NCI-H446 treated with DMSO at 0.1 percent for 48 hours (cell line): ENCODE data around the gene EVC.
A peak's percentile ranks its signal among the peaks of the same experiment; 100 is the strongest.
"Not testable (repeated sequence)": the region's sequence is repeated elsewhere in the genome, so short reads cannot be mapped to it uniquely, and the experiment has no call there.

Experiments used
- DNase-seq: peaks from one replicate; lab custom pipeline; 2025; lab: John Stamatoyannopoulos, UW

The EVC gene

DNA sequence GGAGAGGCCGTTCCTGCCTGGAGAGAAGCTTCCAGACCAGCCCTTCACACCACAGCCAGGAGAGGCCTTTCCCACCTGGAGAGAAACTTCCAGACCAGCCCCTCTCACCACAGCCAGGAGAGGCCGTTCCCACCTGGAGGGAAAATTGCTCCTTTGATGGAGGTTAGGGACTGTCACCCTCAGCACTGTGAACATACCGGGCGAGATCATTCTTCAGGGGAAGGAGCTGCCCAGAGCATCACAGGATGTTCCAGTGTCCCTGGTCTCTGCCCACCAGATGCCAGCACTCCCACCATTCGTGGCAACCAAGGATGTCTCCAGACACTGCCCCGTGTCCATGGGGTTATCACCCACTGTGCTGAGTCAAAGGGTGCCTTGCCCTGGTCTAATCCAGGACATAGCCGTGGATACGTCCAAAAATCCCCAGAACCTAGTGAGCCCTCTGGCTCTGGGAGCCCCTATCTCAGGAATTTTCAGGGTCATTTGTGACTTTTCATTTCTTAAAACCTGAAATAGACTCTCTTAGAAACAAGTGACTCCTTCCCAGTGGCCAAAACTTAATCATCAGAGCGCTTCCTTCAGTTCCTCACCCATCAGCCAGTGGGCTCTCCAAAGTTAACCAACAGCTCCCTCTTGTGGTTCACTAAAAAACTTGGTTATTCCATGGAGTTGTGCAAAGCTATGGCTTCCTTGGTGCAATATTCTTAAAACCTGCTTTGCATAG is 101.7 kb downstream of the EVC start:
- peak; percentile 3 for DNase-seq

DNA sequence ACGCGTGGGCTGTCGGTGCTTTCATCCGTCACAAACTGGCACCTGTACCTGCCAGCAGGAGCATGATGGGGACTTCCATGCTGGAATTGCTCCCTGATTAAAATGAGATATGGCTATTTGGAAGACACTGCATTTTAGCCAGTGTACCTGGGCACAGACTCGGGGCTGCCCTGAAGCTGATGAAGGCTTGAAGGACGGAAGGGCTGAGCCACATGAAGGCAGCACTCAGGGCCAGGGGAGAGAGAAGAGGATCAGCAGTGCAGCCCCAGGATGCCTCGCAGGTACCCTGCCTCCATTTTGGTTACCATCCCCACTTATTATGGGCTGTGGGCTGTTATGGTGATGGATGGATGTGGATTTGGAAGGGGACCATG is 102.9 kb downstream of the EVC start:
- DNase-seq, result no peak

DNA sequence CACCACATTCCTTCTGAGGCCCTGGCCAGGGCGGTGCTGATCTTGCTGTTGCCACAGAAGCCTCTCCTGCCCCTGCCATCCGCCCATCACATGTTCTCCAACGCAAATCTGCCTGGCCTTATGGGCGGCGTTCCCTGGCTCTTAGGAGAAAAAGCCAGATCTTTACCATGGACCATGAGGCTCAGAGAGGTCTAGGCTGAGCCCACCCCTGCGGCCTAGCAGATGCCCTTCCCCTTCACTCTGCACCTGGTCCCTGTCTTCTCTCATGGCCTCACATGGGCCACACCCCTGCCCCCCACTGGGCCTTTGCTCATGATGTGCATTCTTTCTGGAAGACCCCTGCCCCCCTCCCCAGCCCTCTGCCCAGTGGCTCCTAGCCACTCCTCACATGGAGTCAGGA is 103.4 kb downstream of the EVC start:
- no peak for DNase-seq

DNA sequence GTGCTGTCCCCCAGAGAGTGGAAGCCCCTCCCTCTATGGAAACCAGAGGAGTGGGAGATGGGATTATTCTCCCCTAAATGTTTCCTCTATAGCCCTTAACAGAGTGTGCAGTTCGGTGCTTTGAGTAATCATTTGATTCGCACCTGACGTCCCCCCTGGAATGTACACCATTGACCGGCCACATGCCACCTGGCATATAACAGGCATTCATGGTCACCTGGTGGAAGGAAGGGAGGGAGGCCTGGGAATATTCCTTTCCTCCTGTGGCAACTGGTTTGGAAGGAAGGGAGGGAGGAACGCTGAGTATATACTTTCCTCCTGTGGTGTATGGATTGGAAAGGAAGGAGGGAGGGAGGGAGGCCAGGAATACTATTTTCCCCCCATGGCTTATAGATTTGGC is 104.6 kb downstream of the EVC start:
- no peak for DNase-seq

DNA sequence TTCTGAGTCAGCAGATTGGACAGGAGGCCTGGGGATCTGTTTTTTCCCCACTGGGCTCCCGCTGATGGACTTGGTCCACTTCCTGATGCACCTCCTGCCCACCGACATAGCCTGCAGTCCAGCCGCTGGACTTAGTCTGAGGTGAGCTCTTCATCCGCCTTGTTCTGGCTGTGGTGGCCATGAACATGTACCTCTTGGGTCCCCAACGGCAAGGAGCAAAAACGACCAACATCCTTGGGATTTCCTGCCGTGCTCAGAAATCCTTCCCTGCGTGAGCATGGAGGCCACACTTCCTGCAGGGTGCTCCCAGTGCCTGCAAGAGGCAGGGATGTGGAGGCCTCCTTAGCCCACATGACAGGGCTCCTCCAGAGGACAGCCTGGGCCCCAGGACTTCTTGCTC is 105.1 kb downstream of the EVC start:
- DNase-seq, result no peak

DNA sequence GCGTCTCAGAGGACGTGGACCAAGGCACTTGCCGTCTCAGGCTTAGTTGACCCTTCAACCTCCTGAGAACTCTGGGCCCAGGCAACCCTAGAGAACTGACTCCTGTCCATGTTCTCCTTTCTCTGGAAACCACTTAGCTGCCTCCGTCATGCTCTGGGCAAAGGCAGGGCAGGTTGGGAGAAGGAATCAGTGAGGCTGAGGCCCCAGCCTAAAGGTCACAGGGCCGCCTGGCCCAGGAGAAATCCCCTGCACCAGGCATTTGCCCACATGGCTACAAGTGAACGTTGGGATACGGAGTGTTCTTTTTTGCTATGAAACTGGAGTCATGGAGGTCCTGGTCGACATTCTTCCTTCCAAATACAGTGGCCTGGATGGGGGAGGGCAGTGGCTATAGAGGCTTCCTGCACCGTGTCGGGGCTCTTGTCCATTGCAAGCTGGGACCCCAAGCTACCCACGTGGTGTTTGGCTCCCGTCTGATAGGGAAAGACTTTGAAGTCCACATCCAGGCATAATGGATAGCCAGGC is 105.9 kb downstream of the EVC start:
- no peak for DNase-seq

DNA sequence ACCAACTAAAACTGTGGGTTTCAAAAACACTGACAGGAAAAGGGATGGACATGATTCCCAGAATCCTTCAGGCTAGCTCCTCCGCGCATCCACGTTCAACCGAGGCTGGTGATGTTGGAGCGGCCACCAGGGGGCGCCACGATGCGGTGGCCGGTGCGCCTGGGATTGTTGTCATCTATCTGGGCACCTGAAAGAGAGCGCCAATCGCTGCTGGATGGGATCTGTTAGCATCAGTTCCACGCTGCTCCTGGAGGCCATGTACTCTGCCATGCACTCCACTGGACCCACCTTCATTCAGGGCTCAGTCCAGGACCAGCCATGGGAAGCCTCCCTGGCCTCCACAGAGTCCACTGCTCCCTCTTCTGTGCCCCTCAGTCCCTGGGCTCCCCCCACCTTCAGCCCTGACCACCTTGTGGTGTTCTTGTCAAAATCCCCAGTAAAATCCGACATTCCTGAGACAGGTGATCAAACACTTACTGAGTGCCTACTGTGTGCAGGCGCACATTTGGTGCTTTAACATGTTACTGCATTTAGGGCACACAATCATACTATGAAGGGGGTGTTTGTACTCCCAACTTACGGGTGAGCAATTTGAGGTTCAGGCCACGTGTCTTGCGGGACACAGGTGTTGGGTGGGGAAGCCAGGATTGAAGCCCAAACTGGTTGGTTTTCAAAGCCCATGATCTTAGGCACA is 110.8 kb downstream of the EVC start:
- no peak for DNase-seq

DNA sequence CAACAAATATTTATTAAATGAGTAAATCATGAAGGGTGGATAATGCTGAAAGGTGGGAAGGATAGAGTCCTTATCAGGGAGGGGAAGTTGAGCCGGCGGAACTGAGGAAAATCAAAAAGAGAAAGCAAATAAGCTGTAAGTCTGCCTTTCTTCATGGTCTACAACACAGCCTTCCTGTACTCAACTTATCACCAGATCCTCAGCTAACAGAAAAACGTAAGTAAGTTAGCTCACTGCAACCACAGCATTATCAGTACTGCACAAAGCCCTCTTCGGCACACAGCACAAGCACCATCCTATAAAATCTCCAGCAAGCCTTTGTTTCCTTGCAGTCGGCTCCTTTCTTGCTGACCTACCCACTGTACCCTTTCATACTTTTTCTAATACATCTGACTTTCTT is 111.6 kb downstream of the EVC start:
- DNase-seq, result no peak

DNA sequence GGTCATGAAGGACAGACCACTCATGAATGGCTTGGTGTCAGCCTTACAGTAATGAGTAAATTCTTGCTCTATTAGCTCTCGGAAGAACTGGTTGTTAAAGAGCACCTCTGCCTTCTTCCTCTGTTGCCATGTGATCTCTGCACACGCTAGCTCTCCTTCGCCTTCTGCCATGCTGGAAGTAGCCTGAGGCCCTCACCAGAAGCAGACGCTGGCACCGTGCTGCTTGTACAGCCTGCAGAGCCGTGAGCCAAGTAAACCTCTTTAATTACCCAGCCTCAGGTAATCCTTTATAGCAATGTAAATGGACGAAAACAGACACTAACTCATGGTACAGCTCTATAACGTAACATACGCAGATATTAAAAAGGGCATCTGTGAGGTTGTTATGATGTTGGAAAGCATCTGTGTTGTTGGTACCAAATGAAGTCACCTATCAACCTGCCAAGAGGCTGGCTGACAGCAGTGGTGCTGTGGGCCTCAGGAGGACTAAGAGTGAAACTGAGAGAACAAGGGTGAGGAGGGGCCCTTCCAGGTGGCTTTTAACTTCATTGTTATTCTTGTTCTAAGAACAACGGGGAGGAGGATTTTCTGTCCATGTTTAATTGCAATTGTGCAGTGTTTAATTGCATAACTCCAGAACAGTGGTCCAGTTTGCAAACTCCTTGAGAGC is 112.7 kb downstream of the EVC start:
- DNase-seq, result no peak

DNA sequence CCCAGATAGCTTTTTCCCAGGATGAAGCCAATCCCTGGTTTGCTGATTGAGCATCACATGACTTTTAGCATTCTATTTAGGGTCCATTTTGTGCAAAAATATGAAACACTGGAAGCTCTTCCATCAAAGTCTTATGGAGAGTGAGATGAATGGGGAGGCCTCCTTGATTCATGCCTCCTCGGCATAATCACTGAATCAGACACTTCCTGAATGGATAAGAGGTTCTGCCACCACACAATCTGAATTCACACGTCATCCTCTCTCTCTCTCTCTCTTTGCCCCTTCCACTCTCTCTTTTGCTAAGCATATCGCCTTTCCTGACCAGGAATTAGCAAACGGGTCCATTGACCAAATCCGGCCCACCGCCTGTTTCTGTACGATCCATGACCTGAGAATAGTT is 113.2 kb downstream of the EVC start:
- DNase-seq, result no peak

DNA sequence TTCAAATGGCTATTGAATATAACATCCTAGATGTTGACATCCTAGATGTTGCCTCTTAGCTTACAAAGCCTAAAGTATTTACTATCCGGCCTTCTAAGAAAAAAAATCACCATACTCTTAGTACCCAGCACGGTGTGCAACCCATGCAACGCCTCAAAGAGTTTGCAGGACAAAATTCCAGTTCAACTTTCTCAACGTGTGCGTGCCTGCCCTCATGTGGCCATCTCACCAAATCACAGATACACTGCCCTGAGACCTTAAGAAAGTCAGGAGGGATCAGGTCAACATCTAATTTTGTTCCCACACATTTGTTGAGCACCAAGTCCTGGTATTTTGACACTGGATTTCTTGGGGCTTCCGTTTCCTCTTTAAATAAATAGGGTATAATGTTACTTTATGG is 113.6 kb downstream of the EVC start:
- no peak for DNase-seq

DNA sequence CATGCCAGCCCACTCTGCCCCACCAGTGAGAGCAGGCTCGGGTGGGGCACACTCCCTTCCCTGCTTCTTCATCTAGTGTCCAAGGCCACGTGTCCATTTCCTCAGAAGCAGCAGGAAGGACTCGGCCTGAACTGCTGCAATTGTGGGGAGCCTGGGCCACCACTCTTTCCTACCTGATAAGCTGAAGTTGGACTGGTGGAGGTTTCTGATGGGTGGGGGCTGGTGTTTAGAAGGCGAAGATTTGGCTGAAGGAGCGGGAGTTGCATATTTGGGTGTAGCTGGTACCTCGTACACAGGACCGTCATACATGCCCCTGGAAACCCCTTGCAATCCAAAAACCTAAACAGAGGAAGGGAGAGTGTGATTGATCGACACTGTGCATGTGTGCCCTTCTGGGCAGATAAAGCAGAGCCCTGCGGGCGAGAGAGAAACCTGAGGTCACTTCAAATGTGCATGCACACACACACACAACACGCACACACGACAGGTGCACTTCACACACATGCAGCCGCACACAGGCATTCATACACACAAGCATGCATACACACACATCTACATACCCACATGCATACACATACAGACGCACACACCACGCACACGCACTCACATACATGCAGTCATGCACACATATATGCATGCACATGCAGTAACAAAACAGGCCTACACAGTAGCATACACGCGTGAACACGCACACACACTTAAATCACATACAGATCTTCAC is 114.5 kb downstream of the EVC start:
- no peak for DNase-seq

DNA sequence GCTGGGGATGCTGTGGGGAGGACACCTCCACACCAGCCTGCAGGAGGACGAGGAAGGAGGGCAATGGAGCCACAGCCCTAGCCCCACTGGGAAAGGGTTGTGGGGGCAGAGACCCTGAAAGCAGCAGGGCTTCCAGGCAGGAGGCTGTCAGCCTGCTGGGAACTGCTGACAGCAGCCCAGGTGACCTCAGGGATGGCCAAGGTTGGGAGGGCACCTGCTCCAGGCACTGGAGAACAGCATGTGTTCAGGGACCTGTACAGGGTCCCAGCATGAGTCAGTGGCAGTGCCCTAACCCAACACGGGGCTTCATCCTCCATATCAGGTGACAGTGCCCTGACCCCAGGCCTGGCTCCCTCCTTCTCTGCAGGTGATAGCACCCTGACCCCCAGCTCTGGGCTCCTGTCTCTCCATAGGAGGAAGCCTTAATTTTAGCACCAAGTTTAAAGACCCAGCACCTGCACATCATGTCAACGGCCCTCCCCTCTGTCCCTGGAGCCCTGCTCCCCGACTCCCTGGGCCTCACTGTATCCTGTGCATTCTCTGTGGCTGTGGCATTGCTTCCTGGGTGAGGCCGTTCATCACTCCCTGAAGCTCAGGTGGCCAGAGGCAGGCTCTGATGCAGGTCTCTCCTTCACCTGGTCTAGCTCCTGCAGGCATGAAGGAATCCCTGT is 115.6 kb downstream of the EVC start:
- DNase-seq, result no peak

DNA sequence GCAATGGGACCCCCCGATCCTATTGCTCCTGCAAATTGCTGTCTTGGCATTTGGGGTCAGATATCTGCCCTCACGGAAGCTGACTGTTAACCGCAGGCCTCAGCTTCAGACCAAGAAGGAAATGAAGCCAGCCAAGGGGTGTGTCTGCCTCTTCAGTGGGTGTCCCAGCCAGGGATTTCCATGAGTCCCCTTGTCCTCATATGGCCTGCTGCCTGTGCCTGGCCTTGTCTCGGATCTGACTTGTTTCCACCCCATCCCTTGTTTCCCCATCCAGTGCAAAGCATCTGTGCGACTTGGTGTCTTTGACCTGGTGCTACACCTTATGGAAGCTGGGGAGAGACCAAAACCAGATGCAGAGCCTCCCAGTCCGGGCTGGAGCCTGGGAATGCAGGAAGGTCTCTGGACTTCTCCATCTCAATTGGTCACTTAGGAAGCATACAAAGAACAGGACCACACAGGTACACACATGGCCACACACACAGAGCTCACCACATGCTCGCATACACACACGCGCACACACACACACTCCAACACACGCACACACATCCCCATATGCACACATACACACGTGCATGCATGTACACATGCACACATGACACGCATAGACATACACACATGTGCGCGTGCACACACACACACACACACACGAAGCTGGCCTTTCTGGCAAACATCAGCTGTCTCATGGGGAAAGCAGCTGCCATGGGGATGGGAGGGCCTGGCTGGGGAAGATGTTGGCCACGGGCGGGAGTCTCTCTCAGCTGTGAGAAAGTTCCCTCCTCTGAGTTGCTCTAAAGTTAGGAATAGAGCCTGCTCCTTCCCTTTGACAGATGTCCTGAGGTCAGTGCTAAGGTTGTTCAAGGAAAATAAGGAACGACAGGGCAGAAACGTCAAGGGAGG is 116.4 kb downstream of the EVC start:
- DNase-seq, result no peak

DNA sequence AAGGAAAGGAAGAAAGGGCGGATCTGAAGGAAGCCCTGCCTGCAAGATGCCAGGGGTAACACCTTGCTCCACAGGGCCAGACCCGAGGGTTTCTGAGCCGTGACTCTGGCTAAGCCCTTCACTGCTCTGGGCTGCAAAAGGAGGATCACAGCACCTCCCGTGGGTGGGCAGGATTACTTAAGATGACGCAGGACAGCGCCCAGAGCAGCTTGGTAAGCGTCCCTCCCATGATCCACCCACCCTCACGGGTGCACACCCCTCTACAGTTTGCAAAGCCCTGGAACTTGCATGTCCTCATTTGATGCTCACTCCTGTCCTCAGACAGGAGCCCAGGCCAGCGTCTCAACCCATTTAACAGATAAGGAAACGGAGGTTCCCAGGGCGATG is 117.0 kb downstream of the EVC start:
- no peak for DNase-seq

DNA sequence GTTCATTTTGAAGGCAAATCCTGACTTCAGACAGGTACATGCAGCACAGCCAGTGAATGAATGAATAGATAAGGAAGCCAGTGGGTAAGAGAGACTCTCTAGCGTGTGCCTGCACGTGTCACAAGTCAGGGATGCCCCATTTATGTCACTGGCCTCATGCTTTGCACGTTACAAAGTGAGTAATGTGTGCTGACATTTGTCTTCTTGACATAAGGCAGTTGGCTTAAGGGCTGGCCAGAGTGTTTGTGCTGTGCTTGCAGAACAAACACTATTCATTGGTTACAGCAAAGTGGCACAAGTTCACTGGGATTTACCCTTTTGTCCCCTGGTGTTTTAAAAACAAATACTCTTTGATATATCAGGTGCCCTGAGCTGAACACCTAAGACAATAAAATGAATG is 125.9 kb downstream of the EVC start:
- DNase-seq, result no peak

DNA sequence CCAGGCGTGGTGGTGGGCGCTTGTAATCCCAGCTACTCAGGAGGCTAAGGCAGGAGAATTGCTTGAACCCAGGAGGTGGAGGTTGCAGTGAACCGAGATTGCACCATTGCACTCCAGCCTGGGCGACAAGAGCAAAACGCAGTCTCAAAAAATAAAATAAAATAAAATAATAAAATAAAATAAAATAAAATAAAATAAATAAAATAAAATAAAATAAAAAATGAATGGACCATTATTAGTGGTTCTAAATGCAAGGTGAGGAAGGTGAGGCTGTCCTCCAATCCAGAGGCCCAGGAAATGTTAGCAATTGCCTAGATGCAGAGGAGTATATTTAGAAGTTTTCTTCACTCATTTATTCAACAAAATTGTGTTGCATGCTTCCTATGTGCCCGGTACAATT is 126.5 kb downstream of the EVC start:
- not testable (repeated sequence) for DNase-seq

DNA sequence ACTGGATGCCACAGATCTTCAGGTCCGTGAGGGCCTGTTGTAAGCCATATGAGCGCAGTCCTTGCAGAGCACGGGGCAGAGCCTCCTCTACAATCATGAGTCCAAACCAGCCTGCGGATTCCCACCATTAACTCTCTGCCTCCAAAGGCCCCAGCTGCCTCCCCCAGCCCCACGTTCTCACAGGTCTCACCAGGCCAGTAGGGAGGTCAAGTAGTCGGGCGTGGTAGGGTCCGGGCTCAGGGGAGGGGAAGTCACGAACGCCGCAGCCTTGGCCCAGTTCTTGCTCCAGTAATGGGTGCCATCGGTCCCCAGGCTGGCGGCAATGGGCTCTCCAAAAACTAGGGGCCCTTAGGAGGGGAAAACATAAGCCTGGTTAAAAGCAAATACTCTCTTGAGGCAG is 128.3 kb downstream of the EVC start:
- no peak for DNase-seq

DNA sequence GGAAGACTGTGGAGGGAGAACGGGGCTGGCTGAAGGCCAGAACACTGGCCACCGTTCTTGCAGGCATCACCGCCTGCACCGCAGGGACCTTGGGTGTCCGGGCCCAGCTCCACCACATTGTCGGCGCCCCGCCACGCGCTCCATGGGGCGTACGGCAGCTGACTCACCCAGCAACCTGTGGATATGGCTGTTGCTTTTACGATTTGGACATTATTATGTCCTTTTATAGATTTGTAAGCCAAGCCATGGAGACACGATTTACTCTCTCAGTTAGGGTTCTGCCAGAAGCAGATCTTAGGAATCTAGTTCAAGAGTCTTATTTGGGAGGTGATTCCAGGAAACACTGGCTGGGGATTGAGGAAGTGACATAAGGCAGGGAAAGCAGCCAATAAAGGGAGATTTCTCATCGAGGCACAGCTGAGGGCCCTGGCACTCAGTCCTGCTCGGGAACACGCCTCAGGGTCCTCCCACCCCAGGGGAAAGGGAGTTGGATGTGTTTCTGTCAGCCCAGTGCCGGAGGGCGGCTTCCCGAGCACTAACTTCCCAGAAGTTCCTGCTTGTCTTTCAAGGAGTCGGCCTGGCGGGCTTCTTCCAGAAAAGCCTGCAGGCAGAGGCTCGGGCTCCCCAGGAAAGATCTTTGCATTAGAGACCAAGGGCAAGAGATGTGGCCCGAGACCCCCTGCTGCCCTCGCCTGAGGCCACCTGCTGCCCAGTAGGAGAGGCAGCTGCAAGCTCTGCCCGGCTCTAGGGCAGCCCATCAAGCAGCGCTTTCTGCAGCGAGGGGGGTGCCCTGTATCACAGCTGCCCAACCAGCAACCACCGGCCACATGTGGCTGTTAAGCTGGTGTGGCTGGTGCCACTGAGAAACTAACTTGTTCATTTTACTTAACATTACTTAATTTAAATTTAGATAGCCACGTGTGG is 129.0 kb downstream of the EVC start:
- DNase-seq, result peak; percentile 57

DNA sequence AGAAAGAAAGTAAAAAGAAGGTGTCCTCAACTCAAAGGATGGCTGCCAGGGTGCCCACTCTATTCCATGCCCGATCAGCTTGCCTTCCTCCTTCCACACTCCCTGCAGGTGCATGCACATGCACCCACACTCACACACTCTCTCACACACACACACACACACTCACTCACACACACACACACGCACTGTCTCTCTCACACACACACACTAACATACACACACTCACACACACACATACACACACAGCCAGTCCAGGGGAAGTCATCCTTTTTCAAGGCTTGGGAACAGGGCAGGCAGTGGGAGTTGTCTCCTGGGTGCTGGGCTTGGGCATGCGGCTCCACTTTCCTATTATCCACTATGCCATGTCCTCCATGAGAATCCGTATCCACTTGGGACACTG is 131.5 kb downstream of the EVC start:
- no peak for DNase-seq
